PFSK-1 (cell line): ENCODE results near the gene SMARCD3.

Experiments used
- POLR2AphosphoS5 ChIP-seq: IDR thresholded peaks from 2 replicates; pipeline ENCODE4 v1.6.1; 2012; ENCODE audit warnings: low read depth, mild to moderate bottlenecking, control low read depth, low read length, moderate library complexity
- SIN3A ChIP-seq: IDR thresholded peaks from 2 replicates; pipeline ENCODE4 v1.6.1; 2012; ENCODE audit warnings: mild to moderate bottlenecking, low read length, moderate library complexity, borderline replicate concordance; ENCODE audit not compliant: insufficient read depth
- TAF1 ChIP-seq: IDR thresholded peaks from 2 replicates; pipeline ENCODE4 v1.6.1; 2012; ENCODE audit warnings: low read length, control low read depth, borderline replicate concordance; ENCODE audit not compliant: insufficient read depth
- TF ChIP-seq, protein P1 (sequence below), 2 experiments: IDR thresholded peaks; 2 replicates each; pipeline versions ENCODE4 v1.6.1 to v1.8.0; 2011 to 2012; ENCODE audit warnings: low read depth in 2 of 2, low read length in 2 of 2, control low read depth in 1 of 2, inconsistent platforms in 1 of 2, mild to moderate bottlenecking in 1 of 2, moderate library complexity in 1 of 2; ENCODE audit not compliant: insufficient read depth in 1 of 2

DNA sequence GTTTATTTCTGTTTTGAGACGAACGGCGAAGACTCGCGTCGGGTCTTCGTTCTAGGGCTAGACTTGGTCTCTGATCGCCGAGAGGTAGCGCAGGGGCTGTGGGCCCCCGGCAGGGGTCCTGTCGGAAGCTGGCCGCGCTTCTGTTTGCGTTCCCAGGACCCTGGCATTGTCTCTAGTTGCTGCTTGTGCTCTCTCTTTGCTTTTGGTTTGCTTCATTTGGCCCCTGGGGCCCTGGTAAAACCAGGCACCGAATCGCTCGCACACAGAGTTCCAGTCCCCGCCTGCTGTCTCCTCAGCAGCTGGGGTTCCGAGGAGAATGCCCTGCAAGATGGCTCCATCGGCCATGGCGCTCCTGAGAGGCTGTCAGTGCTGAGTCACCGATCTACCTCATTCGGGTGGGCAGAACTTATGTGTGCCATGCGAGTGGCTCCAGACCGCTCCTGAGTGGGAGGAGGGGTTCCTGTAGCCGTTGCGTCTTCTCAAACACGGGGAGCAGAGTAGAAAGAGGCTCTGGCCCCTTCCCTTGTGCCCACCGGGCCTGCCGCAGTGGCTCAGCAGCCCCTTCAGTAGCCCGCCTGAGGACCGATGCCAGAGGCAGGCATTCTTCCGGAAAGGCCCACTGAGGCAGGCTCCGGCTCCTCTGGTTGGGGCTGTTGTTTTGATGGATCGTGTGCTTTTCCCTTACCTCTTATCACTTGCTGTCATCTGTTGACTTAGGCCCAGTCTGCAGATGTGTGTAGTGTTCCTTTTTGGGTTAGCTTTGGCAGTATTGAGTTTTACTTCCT lies 15.4 kb downstream of the SMARCD3 start:
- TF ChIP-seq SIN3A (no peak), POLR2AphosphoS5 (no peak), TAF1 (peak; percentile 28; the same call in 1 of the 2 replicates)
- TF ChIP-seq, protein P1, sequence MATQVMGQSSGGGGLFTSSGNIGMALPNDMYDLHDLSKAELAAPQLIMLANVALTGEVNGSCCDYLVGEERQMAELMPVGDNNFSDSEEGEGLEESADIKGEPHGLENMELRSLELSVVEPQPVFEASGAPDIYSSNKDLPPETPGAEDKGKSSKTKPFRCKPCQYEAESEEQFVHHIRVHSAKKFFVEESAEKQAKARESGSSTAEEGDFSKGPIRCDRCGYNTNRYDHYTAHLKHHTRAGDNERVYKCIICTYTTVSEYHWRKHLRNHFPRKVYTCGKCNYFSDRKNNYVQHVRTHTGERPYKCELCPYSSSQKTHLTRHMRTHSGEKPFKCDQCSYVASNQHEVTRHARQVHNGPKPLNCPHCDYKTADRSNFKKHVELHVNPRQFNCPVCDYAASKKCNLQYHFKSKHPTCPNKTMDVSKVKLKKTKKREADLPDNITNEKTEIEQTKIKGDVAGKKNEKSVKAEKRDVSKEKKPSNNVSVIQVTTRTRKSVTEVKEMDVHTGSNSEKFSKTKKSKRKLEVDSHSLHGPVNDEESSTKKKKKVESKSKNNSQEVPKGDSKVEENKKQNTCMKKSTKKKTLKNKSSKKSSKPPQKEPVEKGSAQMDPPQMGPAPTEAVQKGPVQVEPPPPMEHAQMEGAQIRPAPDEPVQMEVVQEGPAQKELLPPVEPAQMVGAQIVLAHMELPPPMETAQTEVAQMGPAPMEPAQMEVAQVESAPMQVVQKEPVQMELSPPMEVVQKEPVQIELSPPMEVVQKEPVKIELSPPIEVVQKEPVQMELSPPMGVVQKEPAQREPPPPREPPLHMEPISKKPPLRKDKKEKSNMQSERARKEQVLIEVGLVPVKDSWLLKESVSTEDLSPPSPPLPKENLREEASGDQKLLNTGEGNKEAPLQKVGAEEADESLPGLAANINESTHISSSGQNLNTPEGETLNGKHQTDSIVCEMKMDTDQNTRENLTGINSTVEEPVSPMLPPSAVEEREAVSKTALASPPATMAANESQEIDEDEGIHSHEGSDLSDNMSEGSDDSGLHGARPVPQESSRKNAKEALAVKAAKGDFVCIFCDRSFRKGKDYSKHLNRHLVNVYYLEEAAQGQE (IDR thresholded peaks at IDR 0.05; ENCODE audit: insufficient read depth in 1 of 2, low read depth in 2 of 2, low read length in 2 of 2): no peak
